HEK293T (cell line): ENCODE results near the gene SNRPB.

Source experiments
- BHLHE40 ChIP-seq: fragments of 450-650 bp; IDR thresholded peaks from 2 replicates; pipeline ENCODE4 v1.6.1; 2016; ENCODE audit warnings: mild to moderate bottlenecking, moderate library complexity, borderline replicate concordance
- CTBP1 ChIP-seq: fragments of 450-650 bp; IDR thresholded peaks from 2 replicates; pipeline ENCODE4 v1.6.1; 2016; ENCODE audit warnings: borderline replicate concordance
- ELF4 ChIP-seq: fragments of 450-650 bp; IDR thresholded peaks from 2 replicates; pipeline ENCODE4 v1.6.1; 2017; ENCODE audit warnings: antibody characterized with exemption
- FOXA1 ChIP-seq: fragments of 450-650 bp; IDR thresholded peaks from 2 replicates; pipeline ENCODE4 v1.6.1; 2016; ENCODE audit warnings: mild to moderate bottlenecking
- FOXK2 ChIP-seq: fragments of 450-650 bp; IDR thresholded peaks from 2 replicates; pipeline ENCODE4 v1.6.1; 2016; ENCODE audit warnings: mild to moderate bottlenecking
- FOXM1 ChIP-seq: fragments of 450-650 bp; IDR thresholded peaks from 2 replicates; pipeline ENCODE4 v1.6.1; 2017; ENCODE audit warnings: mild to moderate bottlenecking, borderline replicate concordance
- HDGF ChIP-seq: fragments of 450-650 bp; IDR thresholded peaks from 2 replicates; pipeline ENCODE4 v1.6.1; 2017; ENCODE audit warnings: antibody characterized with exemption, borderline replicate concordance
- L3MBTL2 ChIP-seq: fragments of 450-650 bp; conservative IDR thresholded peaks from 2 replicates; pipeline ENCODE4 v1.6.1; 2016; ENCODE audit warnings: mild to moderate bottlenecking
- LEF1 ChIP-seq: fragments of 450-650 bp; IDR thresholded peaks from 2 replicates; pipeline ENCODE4 v1.6.1; 2017; ENCODE audit warnings: mild to moderate bottlenecking, borderline replicate concordance
- NFRKB ChIP-seq: fragments of 450-650 bp; IDR thresholded peaks from 2 replicates; pipeline ENCODE4 v1.6.1; 2016; ENCODE audit warnings: mild to moderate bottlenecking, moderate library complexity
- SP1 ChIP-seq: fragments of 450-650 bp; IDR thresholded peaks from 2 replicates; pipeline ENCODE4 v1.6.1; 2017
- SUZ12 ChIP-seq: fragments of 450-650 bp; IDR thresholded peaks from 2 replicates; pipeline ENCODE4 v1.6.1; 2016; ENCODE audit warnings: mild to moderate bottlenecking
- TARDBP ChIP-seq: fragments of 450-650 bp; IDR thresholded peaks from 2 replicates; pipeline ENCODE4 v1.6.1; 2016
- ZNF384 ChIP-seq: fragments of 450-650 bp; IDR thresholded peaks from 2 replicates; pipeline ENCODE4 v1.6.1; 2016

- TF ChIP-seq SUZ12 (no peak), BHLHE40 (no peak), SP1 (no peak), ZNF384 (no peak), CTBP1 (no peak), FOXM1 (no peak), NFRKB (no peak), ELF4 (no peak), HDGF (no peak), TARDBP (no peak), FOXA1 (no peak), L3MBTL2 (no peak), LEF1 (no peak), FOXK2 (no peak)
These were observed 49.3 kb downstream of the SNRPB start for GRCh38 chr20:2421247-2421646.
